PFSK-1 (cell line): ENCODE measurements around the gene YLPM1.

Experiments
- FOXP2 ChIP-seq: optimal IDR thresholded peaks from 2 replicates; pipeline ENCODE3; 2011; ENCODE audit warnings: borderline replicate concordance, control low read depth, inconsistent platforms; ENCODE audit not compliant: insufficient read depth; ENCODE audit errors: extremely low read length, extremely low read depth
- POLR2AphosphoS5 ChIP-seq: IDR thresholded peaks from 2 replicates; pipeline ENCODE4 v1.6.1; 2012; ENCODE audit warnings: low read depth, mild to moderate bottlenecking, control low read depth, low read length, moderate library complexity
- REST ChIP-seq, 2 experiments: IDR thresholded peaks; 2 replicates each; pipeline versions ENCODE4 v1.6.1 to v1.8.0; 2011 to 2012; ENCODE audit warnings: low read depth in 2 of 2, low read length in 2 of 2, control low read depth in 1 of 2, inconsistent platforms in 1 of 2, mild to moderate bottlenecking in 1 of 2, moderate library complexity in 1 of 2; ENCODE audit not compliant: insufficient read depth in 1 of 2
- SIN3A ChIP-seq: IDR thresholded peaks from 2 replicates; pipeline ENCODE4 v1.6.1; 2012; ENCODE audit warnings: mild to moderate bottlenecking, low read length, moderate library complexity, borderline replicate concordance; ENCODE audit not compliant: insufficient read depth
- TAF1 ChIP-seq: IDR thresholded peaks from 2 replicates; pipeline ENCODE4 v1.6.1; 2012; ENCODE audit warnings: low read length, control low read depth, borderline replicate concordance; ENCODE audit not compliant: insufficient read depth

YLPM1 gene

GRCh38 chr14:74820288-74820687 lies 57.2 kb downstream of the YLPM1 start:
- TF ChIP-seq POLR2AphosphoS5 (no peak), SIN3A (no peak), REST (IDR thresholded peaks at IDR 0.05; ENCODE audit: insufficient read depth in 1 of 2, low read depth in 2 of 2, low read length in 2 of 2) (no peak)

GRCh38 chr14:74821267-74821915 lies 58.3 kb downstream of the YLPM1 start:
- TF ChIP-seq FOXP2, result no peak
- no peak for TF ChIP-seq SIN3A

DNA sequence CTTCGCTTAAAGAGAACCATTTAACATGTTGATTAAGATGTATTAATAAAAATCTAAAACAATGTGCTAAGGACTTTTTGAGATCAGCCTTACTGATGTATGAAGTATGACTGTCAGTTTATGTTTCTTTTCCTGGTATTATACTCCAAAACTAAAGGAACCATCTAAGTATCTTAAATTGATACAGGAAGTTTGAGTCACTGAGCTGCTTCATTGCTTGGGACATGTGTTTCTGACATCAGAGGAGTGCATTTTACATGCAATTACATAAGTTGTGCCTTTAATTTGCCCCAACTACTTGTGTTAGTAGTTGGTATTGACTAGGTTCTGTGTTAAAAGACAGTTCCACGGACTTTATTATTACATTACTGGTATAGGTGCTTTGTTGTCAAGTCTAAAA lies 61.9 kb downstream of the YLPM1 start:
- TF ChIP-seq FOXP2 (no peak), POLR2AphosphoS5 (no peak), TAF1 (no peak), REST (IDR thresholded peaks at IDR 0.05; ENCODE audit: insufficient read depth in 1 of 2, low read depth in 2 of 2, low read length in 2 of 2) (no peak), SIN3A (no peak)

DNA sequence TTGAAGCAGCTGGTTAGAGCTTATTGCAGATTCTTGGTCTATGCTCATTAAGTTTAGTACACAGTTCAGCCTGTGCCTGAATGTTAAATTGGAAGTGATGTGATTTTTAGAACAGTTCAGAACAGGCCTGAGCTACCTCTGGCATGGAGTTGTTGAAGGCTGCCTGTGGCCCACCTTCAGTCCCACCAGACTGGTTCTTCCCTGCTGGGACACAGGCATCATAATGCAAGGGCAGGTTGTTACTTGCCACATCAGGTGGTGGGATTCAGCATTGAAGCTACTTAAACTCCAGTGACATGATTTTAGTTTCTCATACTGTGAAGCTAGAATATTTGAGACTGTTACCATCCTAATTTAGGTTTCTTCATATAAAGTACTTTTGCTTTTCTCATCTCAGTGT lies 63.5 kb downstream of the YLPM1 start:
- no peak for TF ChIP-seq POLR2AphosphoS5
- TF ChIP-seq REST (IDR thresholded peaks at IDR 0.05; ENCODE audit: insufficient read depth in 1 of 2, low read depth in 2 of 2, low read length in 2 of 2), result no peak
- no peak for TF ChIP-seq TAF1

DNA sequence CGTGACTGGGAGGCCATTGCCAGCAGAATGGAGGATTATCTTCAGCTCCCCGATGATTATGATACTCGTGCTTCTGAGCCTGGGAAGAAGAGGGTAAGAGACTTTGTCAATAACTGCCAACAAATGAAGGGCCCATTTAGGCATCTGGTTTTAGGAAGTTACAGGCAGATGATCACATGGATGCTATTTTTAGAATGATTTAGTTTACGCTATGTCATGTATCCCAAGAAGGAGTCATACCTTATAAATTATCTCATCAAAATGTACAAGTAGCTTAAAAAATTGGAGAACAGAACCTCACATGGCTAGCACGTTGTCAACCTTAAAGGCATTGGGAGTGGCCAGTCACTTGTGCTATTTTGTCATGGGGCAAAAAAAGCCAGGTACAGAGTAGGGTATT lies 66.1 kb downstream of the YLPM1 start:
- no peak for TF ChIP-seq POLR2AphosphoS5
- TF ChIP-seq REST (IDR thresholded peaks at IDR 0.05; ENCODE audit: insufficient read depth in 1 of 2, low read depth in 2 of 2, low read length in 2 of 2), result no peak
- no peak for TF ChIP-seq FOXP2
- no peak for TF ChIP-seq TAF1
- TF ChIP-seq SIN3A, result no peak

DNA sequence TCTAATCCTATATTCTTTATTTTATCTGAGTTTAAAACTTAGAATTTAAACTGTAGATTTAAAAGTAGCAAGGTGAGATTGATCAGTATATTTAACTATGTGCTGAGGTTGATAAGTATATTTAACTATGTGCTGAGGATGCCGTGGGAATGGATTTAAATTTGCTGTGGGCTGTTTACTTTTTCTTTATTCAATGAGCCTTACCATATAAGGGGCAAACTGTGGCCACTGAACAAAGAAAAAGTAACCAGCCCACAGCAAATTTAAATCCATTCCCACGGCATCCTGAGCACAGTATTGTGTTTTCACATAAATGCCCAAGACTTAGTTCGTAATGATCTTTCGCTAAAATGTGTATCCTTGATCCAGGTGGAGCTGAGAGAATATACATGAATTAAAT lies 69.7 kb downstream of the YLPM1 start:
- TF ChIP-seq SIN3A, result no peak
- no peak for TF ChIP-seq POLR2AphosphoS5
- TF ChIP-seq FOXP2, result no peak
- TF ChIP-seq TAF1, result no peak
- no peak for TF ChIP-seq REST (IDR thresholded peaks at IDR 0.05; ENCODE audit: insufficient read depth in 1 of 2, low read depth in 2 of 2, low read length in 2 of 2)
